B cell (primary cell): ENCODE measurements around the gene TBCD. TPM values are rescaled to one million over a fixed set of nuclear protein-coding genes. Genes with fewer than 3 reads are reported as not detected.

Source experiments
- ATAC-seq: fragments of 200-7000 bp; cut with Tn5 transposase; one replicate; pipeline ENCODE4 v1.10.0; 2021; ENCODE audit warnings: low read depth, mild to moderate bottlenecking, moderate number of reproducible peaks, moderate library complexity
- CTCF ChIA-PET: fragments of 350-600 bp; sonication (Branson Sonifier 250); formaldehyde crosslinking; loops from one replicate; lab custom pipeline; 2021; ENCODE audit warnings: antibody characterized with exemption, inconsistent platforms; lab: Charles Lee
- POLR2A ChIA-PET: fragments of 350-600 bp; sonication (Branson Sonifier 250); formaldehyde crosslinking; loops from one replicate; lab custom pipeline; 2021; ENCODE audit warnings: antibody characterized with exemption; lab: Charles Lee
- DNase-seq: peaks from one replicate; pipeline ENCODE4 v3.0.0; 2013
- H2AFZ ChIP-seq: 2 replicates; pipeline ENCODE4 v1.6.1; 2012; ENCODE audit warnings: mild to moderate bottlenecking, low read depth, low read length; ENCODE audit not compliant: insufficient read depth, poor library complexity, severe bottlenecking
- H3K27ac ChIP-seq, 2 donors: 1 replicate in 1 of 2; 2 replicates in 1 of 2; pipeline ENCODE4 v1.5.1; 2012 to 2013; ENCODE audit warnings: low read length in 2 of 2, mild to moderate bottlenecking in 2 of 2, moderate library complexity in 1 of 2
- H3K27me3 ChIP-seq, 4 experiments: fragments of 200-600 bp in 1 of 4; sonication (generic) in 1 of 4; replicated peaks in 1 of 4; 1 replicate in 2 of 4; 2 replicates in 2 of 4; pipeline versions ENCODE4 v1.6.1 to v1.7.0; 2013 to 2016; ENCODE audit warnings: low read length in 3 of 4, mild to moderate bottlenecking in 2 of 4, mixed read lengths in 1 of 4, moderate library complexity in 1 of 4; ENCODE audit not compliant: insufficient read depth in 4 of 4, control insufficient read depth in 3 of 4; ENCODE audit errors: control extremely low read depth in 1 of 4
- H3K36me3 ChIP-seq, 2 experiments: replicated peaks in 1 of 2; 1 replicate in 1 of 2; 2 replicates in 1 of 2; pipeline versions ENCODE4 v1.6.1 to v1.7.1; 2013; ENCODE audit warnings: low read length in 1 of 2; ENCODE audit not compliant: insufficient read depth in 2 of 2, control insufficient read depth in 1 of 2; ENCODE audit errors: control extremely low read depth in 1 of 2, extremely low read depth in 1 of 2
- H3K4me1 ChIP-seq, 2 donors: fragments of 200-600 bp in 1 of 2; sonication (generic) in 1 of 2; 1 replicate in 1 of 2; 2 replicates in 1 of 2; pipeline versions ENCODE4 v1.5.1 to v1.6.1; 2013 to 2017; ENCODE audit warnings: low read length in 2 of 2; ENCODE audit not compliant: control insufficient read depth in 2 of 2, insufficient read depth in 2 of 2
- H3K4me2 ChIP-seq: replicated peaks from 2 replicates; pipeline ENCODE3; 2012; ENCODE audit warnings: mild to moderate bottlenecking, low read depth, low read length; ENCODE audit not compliant: poor library complexity, severe bottlenecking
- H3K4me3 ChIP-seq, 5 experiments: fragments of 200-600 bp in 1 of 5; sonication (generic) in 1 of 5; 1 replicate in 3 of 5; 2 replicates in 2 of 5; pipeline versions ENCODE4 v1.5.1 to v1.7.0; 2011 to 2016; ENCODE audit warnings: low read length in 4 of 5, mild to moderate bottlenecking in 4 of 5, low read depth in 2 of 5, control low read depth in 1 of 5, moderate library complexity in 1 of 5; ENCODE audit not compliant: insufficient read depth in 1 of 5; ENCODE audit errors: control extremely low read depth in 1 of 5, extremely low read depth in 1 of 5
- H3K79me2 ChIP-seq: fragments of 200-600 bp; sonication (generic); one replicate; pipeline ENCODE4 v1.6.0; 2016; ENCODE audit warnings: low read length; ENCODE audit not compliant: control insufficient read depth, insufficient read depth
- H3K9ac ChIP-seq: fragments of 200-600 bp; sonication (generic); 2 replicates; pipeline ENCODE4 v1.6.1; 2017; ENCODE audit warnings: mild to moderate bottlenecking, low read length, moderate library complexity
- H3K9me3 ChIP-seq, 3 donors: one replicate each; pipeline versions ENCODE4 v1.6.1 to v1.7.1; 2013; ENCODE audit warnings: low read length in 2 of 3; ENCODE audit not compliant: control insufficient read depth in 2 of 3, insufficient read depth in 1 of 3; ENCODE audit errors: control extremely low read depth in 1 of 3
- H4K20me1 ChIP-seq: 2 replicates; pipeline ENCODE4 v1.6.0; 2012; ENCODE audit warnings: mild to moderate bottlenecking, low read length; ENCODE audit not compliant: insufficient read depth, control insufficient read depth, poor library complexity, severe bottlenecking
- H3K27ac Mint-ChIP-seq: one replicate; pipeline ENCODE4 v1.8.0; 2021; ENCODE audit warnings: mixed read lengths
- H3K27me3 Mint-ChIP-seq: one replicate; pipeline ENCODE4 v1.8.0; 2021; ENCODE audit warnings: mixed read lengths
- H3K4me1 Mint-ChIP-seq: one replicate; pipeline ENCODE4 v1.8.0; 2021; ENCODE audit warnings: mixed read lengths
- H3K4me3 Mint-ChIP-seq: one replicate; pipeline ENCODE4 v1.8.0; 2021; ENCODE audit warnings: mixed read lengths
- H3K9me3 Mint-ChIP-seq: one replicate; pipeline ENCODE4 v1.8.0; 2022; ENCODE audit warnings: mixed read lengths; ENCODE audit not compliant: insufficient read depth
- EZH2 ChIP-seq: IDR thresholded peaks from 2 replicates; pipeline ENCODE4 v1.6.1; 2012; ENCODE audit warnings: borderline replicate concordance, low read depth, mild to moderate bottlenecking, moderate library complexity, low read length; ENCODE audit not compliant: insufficient read depth, poor library complexity, severe bottlenecking
- WGBS: methylation state at CpG from one replicate; pipeline ENCODE4 v1.1.5; 2013; ENCODE audit warnings: missing lambda C conversion rate; ENCODE audit not compliant: insufficient coverage; 5-methylcytosine and 5-hydroxymethylcytosine counted together
- intact Hi-C: fragments of 100-400 bp; cut with micrococcal nuclease; formaldehyde crosslinking; loops from one replicate; pipeline ENCODE4 v1.10.0; 2022
- polyA plus RNA-seq: library from polyadenylated mRNA; depleted of rRNA; stranded (reverse); fragments of >200 nt; gene quantifications from 2 replicates; pipeline ENCODE4 v1.2.3, GENCODE V29; 2012
- total RNA-seq, 2 donors: library from RNA; stranded (reverse); fragments of 120-200 nt in 1 of 2; gene quantifications; 1 replicate in 1 of 2; 2 replicates in 1 of 2; pipeline versions ENCODE4 v1.2.3 to v1.2.4, GENCODE V29; 2013 to 2022
- TF ChIP-seq, protein P1 (sequence below): fragments of 200-600 bp; IDR thresholded peaks from one replicate; pipeline ENCODE4 v1.8.0; 2022; ENCODE audit warnings: antibody characterized with exemption, mild to moderate bottlenecking

TBCD gene
- total and polyA plus RNA-seq, 2 donors (not counting 1 experiment from before 2014, with no cell fraction given), result 60.8 to 101 TPM

DNA sequence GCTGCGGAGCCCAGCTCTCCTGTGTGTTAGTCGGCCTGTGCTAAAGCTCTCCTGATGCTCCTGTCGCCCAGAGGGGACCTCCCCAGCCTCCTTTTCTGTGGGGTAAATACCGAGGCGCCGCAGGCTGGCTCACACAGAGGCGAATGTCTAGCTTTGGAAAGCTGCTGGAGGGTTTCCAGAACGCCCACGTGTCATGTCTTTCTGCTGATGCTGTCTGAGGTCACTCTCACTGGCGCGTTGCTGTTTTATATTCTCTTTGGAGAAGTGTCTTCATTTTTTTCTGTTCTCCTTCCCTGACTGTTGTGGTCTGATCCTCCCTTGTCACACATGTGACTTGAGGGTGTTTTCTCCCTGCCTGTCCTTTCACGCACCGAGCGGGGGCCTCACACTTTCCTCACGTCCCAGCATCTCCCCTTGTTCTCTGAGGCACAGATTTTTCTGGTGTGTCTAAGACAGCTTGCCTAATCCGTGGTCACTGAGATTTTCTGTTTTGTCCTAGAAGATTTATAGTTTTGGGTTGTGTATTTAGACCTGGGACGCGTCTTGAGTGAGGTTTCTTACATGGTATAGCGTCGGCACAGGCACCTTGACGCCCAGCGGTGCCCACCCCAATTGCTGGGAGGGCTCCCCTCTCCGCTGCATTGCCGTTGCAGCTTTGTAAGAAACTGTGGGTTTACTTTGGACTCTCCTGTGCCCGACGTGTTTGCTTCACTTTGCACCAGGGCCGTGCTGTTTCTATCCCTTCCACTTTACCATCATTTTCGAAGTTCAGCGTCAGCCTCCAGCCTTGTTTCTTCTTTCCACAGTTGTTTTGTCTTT, 180.0 kb downstream of the TBCD start:
- Mint-ChIP-seq H3K27me3 (no peaks in the 10 kb centered on the region), H3K4me1 (no peaks in the 10 kb centered on the region), H3K4me3 (no peak overlapping the region), H3K9me3 (no peaks in the 10 kb centered on the region), H3K27ac (no peak overlapping the region)
- Histone ChIP-seq H2AFZ (no peak overlapping the region), H3K27me3 (no peaks in the 10 kb centered on the region), H3K4me2 (no peak overlapping the region), H3K4me1 (no peaks in the 10 kb centered on the region), H3K9me3 (no peaks in the 10 kb centered on the region), H3K36me3 (peaks cover 0 to 40% of the 10 kb centered on the region in 2 experiments), H3K4me3 (no peak overlapping the region), H4K20me1 (no peaks in the 10 kb centered on the region), H3K79me2 (no peaks in the 10 kb centered on the region), H3K27ac (no peak overlapping the region), H3K9ac (no peak overlapping the region)
- intact Hi-C loops, result no loop called here
- CTCF ChIA-PET, result interaction anchor here (0.6 to 2.0 kb wide), 2 partner anchors 150 to 262 kb away, joined by 3 to 11 read pairs; no protein-coding TSS in a partner anchor
- DNase-seq (no peak), ATAC-seq (no peak)
- WGBS, result 99% methylated on average over 26 of the region's 29 CpGs
- TF ChIP-seq, protein P1, sequence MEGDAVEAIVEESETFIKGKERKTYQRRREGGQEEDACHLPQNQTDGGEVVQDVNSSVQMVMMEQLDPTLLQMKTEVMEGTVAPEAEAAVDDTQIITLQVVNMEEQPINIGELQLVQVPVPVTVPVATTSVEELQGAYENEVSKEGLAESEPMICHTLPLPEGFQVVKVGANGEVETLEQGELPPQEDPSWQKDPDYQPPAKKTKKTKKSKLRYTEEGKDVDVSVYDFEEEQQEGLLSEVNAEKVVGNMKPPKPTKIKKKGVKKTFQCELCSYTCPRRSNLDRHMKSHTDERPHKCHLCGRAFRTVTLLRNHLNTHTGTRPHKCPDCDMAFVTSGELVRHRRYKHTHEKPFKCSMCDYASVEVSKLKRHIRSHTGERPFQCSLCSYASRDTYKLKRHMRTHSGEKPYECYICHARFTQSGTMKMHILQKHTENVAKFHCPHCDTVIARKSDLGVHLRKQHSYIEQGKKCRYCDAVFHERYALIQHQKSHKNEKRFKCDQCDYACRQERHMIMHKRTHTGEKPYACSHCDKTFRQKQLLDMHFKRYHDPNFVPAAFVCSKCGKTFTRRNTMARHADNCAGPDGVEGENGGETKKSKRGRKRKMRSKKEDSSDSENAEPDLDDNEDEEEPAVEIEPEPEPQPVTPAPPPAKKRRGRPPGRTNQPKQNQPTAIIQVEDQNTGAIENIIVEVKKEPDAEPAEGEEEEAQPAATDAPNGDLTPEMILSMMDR, result no peak
- no peak for TF ChIP-seq EZH2
- POLR2A ChIA-PET, result interaction anchor here (0.6 kb wide), 1 partner anchor 15 kb away, joined by 7 read pairs; no protein-coding TSS in a partner anchor
